MM.1S (cell line): ENCODE data around the gene SACS.
A peak's percentile ranks its signal among the peaks of the same experiment; 100 is the strongest.

ENCODE experiments used
- DNase-seq: peaks from one replicate; pipeline ENCODE4 v3.0.0-alpha.2; 2015
- H2AFZ ChIP-seq: fragments of 300-600 bp; sonication (generic); 2 replicates; pipeline ENCODE4 v1.6.0; 2016; ENCODE audit warnings: antibody characterized with exemption, low read length
- H3F3A ChIP-seq: fragments of 300-600 bp; sonication (generic); 2 replicates; pipeline ENCODE4 v1.6.1; 2016; ENCODE audit warnings: mild to moderate bottlenecking, antibody characterized with exemption, low read length, moderate library complexity, mixed read lengths; ENCODE audit not compliant: insufficient read depth
- H3K27ac ChIP-seq: fragments of 300-600 bp; sonication (generic); 2 replicates; pipeline ENCODE4 v1.5.1; 2016; ENCODE audit warnings: mild to moderate bottlenecking, low read length
- H3K27me3 ChIP-seq: fragments of 300-600 bp; sonication (generic); replicated peaks from 2 replicates; pipeline ENCODE4 v1.6.0; 2016; ENCODE audit warnings: low read length; ENCODE audit not compliant: insufficient read depth
- H3K36me3 ChIP-seq: fragments of 300-600 bp; sonication (generic); replicated peaks from 2 replicates; pipeline ENCODE4 v1.6.1; 2016; ENCODE audit warnings: mild to moderate bottlenecking, low read length, mixed read lengths; ENCODE audit not compliant: insufficient read depth
- H3K4me1 ChIP-seq: fragments of 300-600 bp; sonication (generic); 2 replicates; pipeline ENCODE4 v1.6.1; 2016; ENCODE audit warnings: low read length, mixed read lengths
- H3K4me2 ChIP-seq: fragments of 300-600 bp; sonication (generic); 2 replicates; pipeline ENCODE4 v1.6.0; 2016; ENCODE audit warnings: low read depth, low read length
- H3K4me3 ChIP-seq: fragments of 300-600 bp; sonication (generic); 2 replicates; pipeline ENCODE4 v1.5.1; 2016; ENCODE audit warnings: low read length, mixed read lengths
- H3K79me2 ChIP-seq: fragments of 300-600 bp; sonication (generic); 2 replicates; pipeline ENCODE4 v1.6.1; 2016; ENCODE audit warnings: mixed run types, low read length, mixed read lengths
- H3K9ac ChIP-seq: fragments of 300-600 bp; sonication (generic); 2 replicates; pipeline ENCODE4 v1.6.1; 2016; ENCODE audit warnings: low read length, mixed read lengths
- H3K9me2 ChIP-seq: fragments of 300-600 bp; sonication (generic); replicated peaks from 2 replicates; pipeline ENCODE4 v1.6.1; 2016; ENCODE audit warnings: mild to moderate bottlenecking, low read length, mixed read lengths; ENCODE audit not compliant: insufficient read depth
- H3K9me3 ChIP-seq: fragments of 300-600 bp; sonication (generic); replicated peaks from 2 replicates; pipeline ENCODE4 v1.6.1; 2016; ENCODE audit warnings: mild to moderate bottlenecking, low read length, mixed read lengths; ENCODE audit not compliant: insufficient read depth
- H4K20me1 ChIP-seq: fragments of 300-600 bp; sonication (generic); 2 replicates; pipeline ENCODE4 v1.6.1; 2016; ENCODE audit warnings: mild to moderate bottlenecking, low read length, moderate library complexity, mixed read lengths; ENCODE audit not compliant: insufficient read depth
- EZH2 ChIP-seq: fragments of 300-600 bp; sonication (generic); optimal IDR thresholded peaks from 2 replicates; pipeline ENCODE3; 2017; ENCODE audit warnings: low read depth, mild to moderate bottlenecking, antibody characterized with exemption, low read length, mixed read lengths
- EZH2phosphoT487 ChIP-seq: fragments of 300-600 bp; sonication (generic); IDR thresholded peaks from 2 replicates; pipeline ENCODE4 v1.6.1; 2018; ENCODE audit warnings: antibody characterized with exemption, low read length
- TF ChIP-seq, protein P1 (sequence below): fragments of 300-600 bp; sonication (generic); IDR thresholded peaks from 2 replicates; pipeline ENCODE4 v1.5.1; 2016; ENCODE audit warnings: antibody characterized with exemption, low read length, mixed read lengths

The SACS gene

DNA sequence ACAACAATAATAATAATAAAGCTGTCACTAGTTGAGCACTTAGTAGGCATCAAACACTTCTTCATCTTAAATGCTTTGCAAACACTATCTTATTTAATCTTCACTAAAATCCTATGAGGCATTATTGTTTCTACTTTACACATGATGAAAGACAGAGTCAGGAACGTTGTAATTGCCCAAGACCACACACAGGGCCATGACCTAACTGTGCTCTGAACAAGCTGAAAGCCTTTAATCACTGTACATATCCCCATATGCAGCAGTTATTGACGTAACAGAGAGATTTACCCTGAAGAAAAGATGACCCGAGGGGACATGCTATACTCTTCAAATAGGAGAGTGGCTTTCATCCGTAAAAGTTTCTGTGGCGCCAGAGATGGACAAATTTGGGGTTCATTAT, 53.0 kb downstream of the SACS start:
- H3K4me2 ChIP-seq = no peak overlapping the region
- no peak overlapping the region for H3K9ac ChIP-seq
- H3F3A ChIP-seq = no peaks in the 10 kb centered on the region
- no peak overlapping the region for H3K27ac ChIP-seq
- no peaks in the 10 kb centered on the region for H3K4me1 ChIP-seq
- DNase-seq = no peak
- no peaks in the 10 kb centered on the region for H3K9me3 ChIP-seq
- no peaks in the 10 kb centered on the region for H3K27me3 ChIP-seq
- no peaks in the 10 kb centered on the region for H3K79me2 ChIP-seq
- H3K9me2 ChIP-seq = no peaks in the 10 kb centered on the region
- H4K20me1 ChIP-seq = no peaks in the 10 kb centered on the region
- TF ChIP-seq EZH2phosphoT487 = no peak
- no peak for TF ChIP-seq EZH2
- TF ChIP-seq, protein P1, sequence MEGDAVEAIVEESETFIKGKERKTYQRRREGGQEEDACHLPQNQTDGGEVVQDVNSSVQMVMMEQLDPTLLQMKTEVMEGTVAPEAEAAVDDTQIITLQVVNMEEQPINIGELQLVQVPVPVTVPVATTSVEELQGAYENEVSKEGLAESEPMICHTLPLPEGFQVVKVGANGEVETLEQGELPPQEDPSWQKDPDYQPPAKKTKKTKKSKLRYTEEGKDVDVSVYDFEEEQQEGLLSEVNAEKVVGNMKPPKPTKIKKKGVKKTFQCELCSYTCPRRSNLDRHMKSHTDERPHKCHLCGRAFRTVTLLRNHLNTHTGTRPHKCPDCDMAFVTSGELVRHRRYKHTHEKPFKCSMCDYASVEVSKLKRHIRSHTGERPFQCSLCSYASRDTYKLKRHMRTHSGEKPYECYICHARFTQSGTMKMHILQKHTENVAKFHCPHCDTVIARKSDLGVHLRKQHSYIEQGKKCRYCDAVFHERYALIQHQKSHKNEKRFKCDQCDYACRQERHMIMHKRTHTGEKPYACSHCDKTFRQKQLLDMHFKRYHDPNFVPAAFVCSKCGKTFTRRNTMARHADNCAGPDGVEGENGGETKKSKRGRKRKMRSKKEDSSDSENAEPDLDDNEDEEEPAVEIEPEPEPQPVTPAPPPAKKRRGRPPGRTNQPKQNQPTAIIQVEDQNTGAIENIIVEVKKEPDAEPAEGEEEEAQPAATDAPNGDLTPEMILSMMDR = no peak
- no peak overlapping the region for H2AFZ ChIP-seq
- H3K36me3 ChIP-seq = no peaks in the 10 kb centered on the region
- no peak overlapping the region for H3K4me3 ChIP-seq

DNA sequence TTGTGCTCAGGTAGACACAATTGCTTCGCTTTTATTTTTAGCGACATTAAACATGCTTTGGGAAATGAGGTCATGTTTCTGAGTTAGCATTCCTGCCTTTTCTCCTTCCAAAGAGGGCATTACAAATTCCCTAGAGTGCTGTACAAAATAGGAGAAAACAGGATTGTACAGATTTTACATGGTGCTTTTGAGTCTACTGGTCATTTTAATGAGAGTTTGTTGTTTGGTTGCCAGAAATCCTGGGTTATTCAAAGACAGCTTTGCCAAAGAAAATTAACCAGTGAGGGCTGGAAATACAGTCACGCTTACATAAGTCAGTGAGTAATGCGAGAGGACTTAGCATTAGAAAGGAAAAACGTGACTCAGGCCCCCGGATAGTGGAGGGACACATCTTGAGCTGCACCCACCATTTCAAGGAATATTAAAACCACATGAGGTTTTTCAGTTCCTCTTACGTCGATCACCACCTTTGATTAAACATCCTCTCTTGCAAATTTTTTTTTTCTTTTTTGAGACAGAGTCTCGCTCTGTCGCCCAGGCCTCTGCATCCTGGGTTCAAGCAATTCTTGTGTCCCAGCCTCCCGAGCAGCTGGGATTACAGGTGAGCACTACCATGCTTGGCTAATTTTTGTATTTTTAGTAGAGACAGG, 55.4 kb downstream of the SACS start:
- no peak overlapping the region for H3K4me2 ChIP-seq
- H3K36me3 ChIP-seq = no peaks in the 10 kb centered on the region
- no peaks in the 10 kb centered on the region for H3K79me2 ChIP-seq
- no peaks in the 10 kb centered on the region for H3K27me3 ChIP-seq
- DNase-seq = peak; percentile 8
- H4K20me1 ChIP-seq = no peaks in the 10 kb centered on the region
- no peak overlapping the region for H3K9ac ChIP-seq
- H3K27ac ChIP-seq = no peak overlapping the region
- H2AFZ ChIP-seq = no peak overlapping the region
- no peak overlapping the region for H3K4me3 ChIP-seq
- H3F3A ChIP-seq = no peaks in the 10 kb centered on the region
- no peaks in the 10 kb centered on the region for H3K9me3 ChIP-seq
- no peaks in the 10 kb centered on the region for H3K4me1 ChIP-seq
- TF ChIP-seq, protein P1 = no peak
- no peak for TF ChIP-seq EZH2
- no peaks in the 10 kb centered on the region for H3K9me2 ChIP-seq

DNA sequence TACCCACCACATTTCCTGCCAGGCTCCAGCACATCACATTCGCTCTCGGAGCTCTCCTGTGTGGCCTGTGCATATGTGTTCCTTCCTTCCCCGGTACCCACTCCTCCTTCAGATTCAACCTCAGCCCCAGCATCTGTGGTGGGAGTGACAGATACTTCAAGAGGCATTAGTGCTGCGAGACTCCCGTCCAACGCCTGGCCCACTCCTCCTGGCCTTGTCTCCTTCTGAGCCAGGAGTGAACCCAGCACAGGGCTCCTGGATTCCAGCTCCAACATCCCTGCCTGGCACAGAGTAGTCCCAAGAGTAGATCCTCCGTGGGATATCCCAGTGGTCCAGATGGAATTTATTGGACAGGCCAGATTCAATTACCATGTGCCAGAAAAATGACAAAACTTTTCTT, 55.9 kb downstream of the SACS start:
- H3K36me3 ChIP-seq = no peaks in the 10 kb centered on the region
- no peak for DNase-seq
- no peaks in the 10 kb centered on the region for H3K4me1 ChIP-seq
- H3K79me2 ChIP-seq = no peaks in the 10 kb centered on the region
- H3K27me3 ChIP-seq = no peaks in the 10 kb centered on the region
- no peak overlapping the region for H3K4me2 ChIP-seq
- H3K9me2 ChIP-seq = no peaks in the 10 kb centered on the region
- no peak overlapping the region for H3K4me3 ChIP-seq
- TF ChIP-seq EZH2 (no peak), EZH2phosphoT487 (no peak)
- TF ChIP-seq, protein P1 = no peak
- H3K9me3 ChIP-seq = no peaks in the 10 kb centered on the region
- no peak overlapping the region for H2AFZ ChIP-seq
- no peaks in the 10 kb centered on the region for H3F3A ChIP-seq
- H3K9ac ChIP-seq = no peak overlapping the region
- no peak overlapping the region for H3K27ac ChIP-seq
- H4K20me1 ChIP-seq = no peaks in the 10 kb centered on the region
